Measurements from ENCODE around the gene GNPNAT1.
A peak's percentile ranks its signal among the peaks of the same experiment; 100 is the strongest.
"Not testable (repeated sequence)": the region's sequence is repeated elsewhere in the genome, so short reads cannot be mapped to it uniquely, and the experiment has no call there.

GNPNAT1 gene

GRCh38 chr14:52730709-52731111 lies 60.7 kb downstream of the GNPNAT1 start:
- H3K4me1 ChIP-seq, result peaks cover 25% of the 10 kb centered on the region
- H3K36me3 ChIP-seq (replicated peaks), result peaks cover 21% of the 10 kb centered on the region
- no peaks in the 10 kb centered on the region for H3K9me3 ChIP-seq
- peak in 1 of 2 experiments; percentile 58 for DNase-seq (ENCODE audit: low spot score in 2 of 2)
- H3K27me3 ChIP-seq (ENCODE audit: low read depth), result no peaks in the 10 kb centered on the region; the same call in 1 of the 2 replicates
- in situ Hi-C loops (cut with MboI; ENCODE audit: low sequenced_read_pairs), result no loop called here
- peak overlapping the region; percentile 97 for H3K4me3 ChIP-seq

- no peaks in the 10 kb centered on the region for H3K27me3 ChIP-seq (ENCODE audit: low read depth)
Measured at GRCh38 chr14:52729925-52730708, 61.3 kb downstream of the GNPNAT1 start, which contains the start of gene STYX. STYX (plus strand) TSS chr14:52730166; CDS start chr14:52730475, 309 bp downstream.

GRCh38 chr14:52729585-52729924 lies 61.9 kb downstream of the GNPNAT1 start:
- Histone ChIP-seq H3K9me3 (no peaks in the 10 kb centered on the region), H3K36me3 (replicated peaks) (peaks cover 30% of the 10 kb centered on the region)

More at GRCh38 chr14:52729925-52730708, 61.3 kb downstream of the GNPNAT1 start, which contains the start of gene STYX:
- Histone ChIP-seq H3K4me1 (peaks cover 21% of the 10 kb centered on the region), H3K9me3 (no peaks in the 10 kb centered on the region), H3K4me3 (peak within 1 kb of the TSS; percentile 97), H3K36me3 (replicated peaks) (peaks cover 24% of the 10 kb centered on the region)
- in situ Hi-C loops (cut with MboI; ENCODE audit: low sequenced_read_pairs), result no loop called here
- peak; percentile 99 to 100 for DNase-seq (ENCODE audit: low spot score in 2 of 2)

GRCh38 chr14:52729035-52729434 lies 62.4 kb downstream of the GNPNAT1 start:
- H3K4me3 ChIP-seq; H3K9me3 ChIP-seq; in situ Hi-C loops (cut with MboI; ENCODE audit: low sequenced_read_pairs); H3K27me3 ChIP-seq (ENCODE audit: low read depth); DNase-seq (ENCODE audit: low spot score in 2 of 2): not testable (repeated sequence)
- Histone ChIP-seq H3K36me3 (replicated peaks) (peaks cover 35% of the 10 kb centered on the region), H3K4me1 (peaks cover 20% of the 10 kb centered on the region)

More at GRCh38 chr14:52729585-52729924, 61.9 kb downstream of the GNPNAT1 start:
- Histone ChIP-seq H3K27me3 (ENCODE audit: low read depth) (no peaks in the 10 kb centered on the region), H3K4me3 (no peak overlapping the region), H3K4me1 (peaks cover 21% of the 10 kb centered on the region)
- in situ Hi-C loops (cut with MboI; ENCODE audit: low sequenced_read_pairs), result no loop called here
- no peak for DNase-seq (ENCODE audit: low spot score in 2 of 2)

- H3K27me3 ChIP-seq (ENCODE audit: low read depth); H3K4me3 ChIP-seq; H3K9me3 ChIP-seq; H3K4me1 ChIP-seq; DNase-seq (ENCODE audit: low spot score in 2 of 2); in situ Hi-C loops (cut with MboI; ENCODE audit: low sequenced_read_pairs): not testable (repeated sequence)
- H3K36me3 ChIP-seq (replicated peaks), result peaks cover 47% of the 10 kb centered on the region
Measured at GRCh38 chr14:52727509-52727908, 63.9 kb downstream of the GNPNAT1 start.
